G401 (cell line): ENCODE data around the gene KRTAP2-1. TPM values are rescaled to one million over a fixed set of nuclear protein-coding genes. Genes with fewer than 3 reads are reported as not detected.
"Not testable (repeated sequence)": the region's sequence is repeated elsewhere in the genome, so short reads cannot be mapped to it uniquely, and the experiment has no call there.

Experiments used
- DNase-seq: peaks from one replicate; pipeline ENCODE4 v3.0.0-alpha.2; 2015; ENCODE audit warnings: low spot score
- in situ Hi-C: cut with HindIII; loops from 2 replicates; pipeline ENCODE4 v1.10.0; 2016; ENCODE audit warnings: low sequenced_read_pairs, mixed read lengths
- total RNA-seq: library from RNA; depleted of rRNA; stranded (reverse); fragments of >200 nt; shearing (Covaris generic); gene quantifications from 2 replicates; pipeline ENCODE4 v1.2.3, GENCODE V29; 2014; rRNA removed

KRTAP2-1 gene, protein sequence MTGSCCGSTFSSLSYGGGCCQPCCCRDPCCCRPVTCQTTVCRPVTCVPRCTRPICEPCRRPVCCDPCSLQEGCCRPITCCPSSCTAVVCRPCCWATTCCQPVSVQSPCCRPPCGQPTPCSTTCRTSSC
- total RNA-seq = not detected in 2 replicates

DNA sequence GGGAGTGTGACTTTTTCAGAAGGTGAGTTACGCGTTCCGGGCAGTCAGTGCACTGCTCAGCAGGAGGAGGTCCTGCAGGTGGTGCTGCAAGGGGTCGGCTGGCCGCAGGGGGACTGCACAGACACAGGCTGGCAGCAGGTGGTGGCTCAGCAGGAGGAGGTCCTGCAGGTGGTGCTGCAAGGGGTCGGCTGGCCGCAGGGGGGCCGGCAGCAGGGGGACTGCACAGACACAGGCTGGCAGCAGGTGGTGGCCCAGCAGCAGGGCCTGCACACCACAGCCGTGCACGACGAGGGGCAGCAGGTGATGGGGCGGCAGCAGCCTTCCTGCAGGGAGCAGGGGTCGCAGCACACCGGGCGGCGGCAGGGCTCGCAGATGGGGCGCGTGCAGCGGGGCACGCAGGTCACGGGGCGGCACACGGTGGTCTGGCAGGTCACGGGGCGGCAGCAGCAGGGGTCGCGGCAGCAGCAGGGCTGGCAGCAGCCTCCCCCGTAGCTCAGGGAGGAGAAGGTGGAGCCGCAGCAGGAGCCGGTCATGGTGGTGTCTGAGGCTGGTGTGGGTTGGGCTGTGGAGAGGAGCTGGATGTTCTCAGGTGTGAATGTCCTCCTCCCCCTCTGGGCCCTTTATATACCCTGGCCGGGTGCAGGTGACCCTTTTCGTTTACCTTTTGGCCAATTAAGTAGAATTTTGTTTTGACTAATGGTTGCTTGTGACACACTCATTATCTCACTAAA, at the start of gene KRTAP2-1:
TSS of gene KRTAP2-1 (minus strand) at position 582 of the 731 bp plus-strand sequence. CDS start at position 533, 49 bp downstream.
- DNase-seq, in situ Hi-C loops: not testable (repeated sequence)

DNA sequence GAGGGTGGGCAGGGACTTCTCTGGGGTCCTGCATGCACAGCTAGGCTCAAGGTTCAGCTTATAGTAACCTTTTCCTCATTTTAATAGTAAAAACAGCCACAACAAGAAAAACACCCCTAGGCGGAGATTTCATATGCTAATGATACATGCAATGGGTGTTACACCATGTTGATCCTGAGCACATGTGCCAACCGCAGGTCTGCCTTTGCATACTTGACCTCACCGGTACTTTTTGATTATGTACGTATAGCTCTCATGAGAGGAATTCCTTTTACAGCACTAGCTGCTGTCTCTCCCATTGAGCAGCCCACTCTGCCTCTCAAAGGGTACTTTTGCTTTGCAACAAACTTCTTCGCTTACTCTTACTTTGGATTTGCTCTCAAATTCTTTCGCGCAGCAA, 48.9 kb upstream of the KRTAP2-1 start:
- in situ Hi-C loops = no loop called here
- DNase-seq = no peak

DNA sequence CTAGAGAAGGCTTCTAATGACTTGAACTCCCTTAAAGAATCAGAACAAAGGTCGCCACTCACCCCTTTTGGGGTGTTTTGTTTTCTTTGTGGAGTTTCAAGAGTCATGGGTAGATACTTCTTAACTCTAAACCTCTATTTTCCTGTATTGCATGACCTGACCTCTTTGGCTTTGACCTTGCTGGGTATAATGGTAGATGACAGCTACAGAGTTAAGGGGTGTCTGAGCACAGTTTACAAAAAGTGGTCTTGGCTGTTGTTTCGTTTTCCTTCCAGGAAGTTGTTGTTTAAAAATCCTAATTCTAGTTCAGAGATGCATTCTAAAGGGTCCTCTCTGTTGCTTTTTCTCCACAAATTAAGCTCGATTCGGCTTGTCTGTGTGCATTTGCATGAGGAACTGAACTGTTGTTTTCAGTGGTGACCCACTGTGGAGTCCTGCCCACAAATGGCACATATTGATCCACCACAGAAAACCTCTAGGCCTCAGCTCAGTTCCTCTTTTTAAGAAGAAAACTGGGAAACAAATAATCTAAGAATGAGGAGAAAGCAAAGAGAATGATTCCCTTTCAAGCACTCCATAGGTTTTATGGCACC, 41.7 kb upstream of the KRTAP2-1 start:
- in situ Hi-C loops, DNase-seq: not testable (repeated sequence)

DNA sequence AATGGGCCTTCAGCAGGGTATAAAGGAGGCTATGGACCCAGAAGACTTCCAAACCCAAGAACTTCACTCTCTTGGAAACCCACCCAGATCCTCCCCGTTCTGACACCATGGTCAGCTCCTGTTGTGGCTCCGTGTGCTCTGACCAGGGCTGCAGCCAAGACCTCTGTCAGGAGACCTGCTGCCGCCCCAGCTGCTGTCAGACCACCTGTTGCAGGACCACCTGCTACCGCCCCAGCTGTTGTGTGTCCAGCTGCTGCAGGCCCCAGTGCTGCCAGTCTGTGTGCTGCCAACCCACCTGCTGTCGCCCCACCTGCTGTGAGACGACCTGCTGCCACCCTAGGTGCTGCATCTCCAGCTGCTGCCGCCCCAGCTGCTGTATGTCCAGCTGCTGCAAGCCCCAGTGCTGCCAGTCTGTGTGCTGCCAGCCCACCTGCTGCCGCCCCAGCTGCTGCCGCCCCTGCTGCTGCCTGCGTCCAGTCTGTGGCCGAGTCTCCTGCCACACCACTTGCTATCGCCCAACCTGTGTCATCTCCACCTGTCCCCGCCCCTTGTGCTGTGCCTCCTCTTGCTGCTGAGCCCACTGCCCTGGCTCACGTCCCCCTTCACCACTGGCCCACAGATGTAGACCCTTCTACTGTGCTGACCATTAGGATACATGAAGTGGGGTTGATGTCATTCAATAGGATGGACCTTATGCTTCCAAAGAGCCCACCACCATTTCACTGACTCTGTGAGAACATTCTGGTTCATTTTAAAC, 37.2 kb upstream of the KRTAP2-1 start, which contains the start of gene KRTAP4-7:
TSS of gene KRTAP4-7 (plus strand) at position 51 of the 757 bp plus-strand sequence. CDS start at position 108, 57 bp downstream.
- DNase-seq, in situ Hi-C loops: not testable (repeated sequence)

DNA sequence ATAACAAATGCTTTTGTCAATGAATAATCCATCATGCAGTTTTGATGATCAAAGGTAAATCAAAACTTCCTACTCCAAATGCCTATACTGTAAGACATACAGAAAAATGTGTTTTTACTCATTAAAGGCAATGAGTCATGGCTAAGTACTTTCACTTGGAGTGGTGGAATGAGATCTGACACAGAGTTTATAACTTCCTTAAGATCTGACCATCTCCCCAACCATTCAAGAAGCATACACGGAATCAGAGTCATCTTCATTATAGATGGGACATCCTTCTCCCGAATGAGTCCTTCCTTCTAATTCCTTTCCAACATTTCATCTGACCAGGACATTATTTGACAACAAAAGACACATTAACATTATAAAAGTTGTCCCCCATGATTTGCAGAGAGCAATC, 36.3 kb upstream of the KRTAP2-1 start:
- in situ Hi-C loops, DNase-seq: not testable (repeated sequence)

DNA sequence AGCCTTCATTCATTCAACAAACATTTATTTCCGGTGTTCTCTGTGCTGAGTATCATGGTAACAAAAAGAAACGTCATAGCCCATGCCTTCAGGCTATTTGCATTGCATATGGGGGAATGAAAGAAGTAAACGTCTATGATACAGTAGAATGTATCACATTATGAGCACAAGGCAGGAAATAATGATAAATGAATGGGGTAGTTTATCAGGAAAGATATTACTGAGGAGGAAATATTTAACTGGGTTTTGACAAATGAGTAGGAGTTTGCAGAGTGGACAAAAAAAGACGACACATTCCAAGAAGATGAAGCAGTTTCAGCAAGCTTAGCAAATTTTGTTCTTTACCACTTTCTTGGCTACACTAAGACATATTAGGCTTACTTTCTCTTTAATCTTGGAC, 35.5 kb upstream of the KRTAP2-1 start:
- in situ Hi-C loops = no loop called here
- no peak for DNase-seq

DNA sequence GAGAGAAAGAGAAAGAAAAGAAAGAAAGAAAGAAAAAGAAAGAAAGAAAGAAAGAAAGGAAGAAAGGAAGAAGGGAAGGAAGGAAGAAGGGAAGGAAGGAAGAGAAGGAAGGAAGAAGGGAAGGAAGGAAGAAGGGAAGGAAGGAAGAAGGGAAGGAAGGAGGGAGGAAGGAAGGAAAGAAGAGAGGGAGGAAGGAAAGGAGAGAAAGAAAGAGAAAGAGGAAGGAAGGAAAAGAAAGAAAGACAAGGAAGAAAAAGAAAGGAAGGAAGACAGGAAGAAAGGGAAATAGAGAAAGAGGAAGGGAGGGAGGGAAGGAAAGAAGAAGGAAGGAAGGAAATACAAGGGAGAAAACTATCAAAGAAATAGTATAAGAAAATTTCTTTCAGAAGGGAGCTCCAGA, 29.7 kb upstream of the KRTAP2-1 start:
- in situ Hi-C loops = no loop called here
- DNase-seq = no peak

DNA sequence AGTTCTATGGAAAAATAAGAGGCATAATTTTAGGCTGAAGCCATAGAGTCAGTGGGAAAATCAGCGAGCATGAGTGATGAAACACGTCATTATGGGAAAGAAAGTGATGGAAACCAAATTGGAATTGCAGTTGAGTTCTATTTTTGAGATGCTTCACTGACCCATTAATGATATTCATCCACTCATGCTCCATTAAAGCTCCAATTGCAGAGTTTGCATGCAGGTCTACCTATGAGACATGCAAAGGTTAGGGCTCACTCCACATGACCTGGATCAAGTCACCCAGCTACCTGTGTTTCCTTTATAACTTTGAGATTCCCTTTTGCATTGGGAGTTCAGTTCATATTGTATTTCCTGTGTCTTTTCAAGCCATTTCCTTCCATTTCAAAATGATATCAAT, 26.6 kb upstream of the KRTAP2-1 start:
- DNase-seq = no peak
- in situ Hi-C loops = no loop called here

DNA sequence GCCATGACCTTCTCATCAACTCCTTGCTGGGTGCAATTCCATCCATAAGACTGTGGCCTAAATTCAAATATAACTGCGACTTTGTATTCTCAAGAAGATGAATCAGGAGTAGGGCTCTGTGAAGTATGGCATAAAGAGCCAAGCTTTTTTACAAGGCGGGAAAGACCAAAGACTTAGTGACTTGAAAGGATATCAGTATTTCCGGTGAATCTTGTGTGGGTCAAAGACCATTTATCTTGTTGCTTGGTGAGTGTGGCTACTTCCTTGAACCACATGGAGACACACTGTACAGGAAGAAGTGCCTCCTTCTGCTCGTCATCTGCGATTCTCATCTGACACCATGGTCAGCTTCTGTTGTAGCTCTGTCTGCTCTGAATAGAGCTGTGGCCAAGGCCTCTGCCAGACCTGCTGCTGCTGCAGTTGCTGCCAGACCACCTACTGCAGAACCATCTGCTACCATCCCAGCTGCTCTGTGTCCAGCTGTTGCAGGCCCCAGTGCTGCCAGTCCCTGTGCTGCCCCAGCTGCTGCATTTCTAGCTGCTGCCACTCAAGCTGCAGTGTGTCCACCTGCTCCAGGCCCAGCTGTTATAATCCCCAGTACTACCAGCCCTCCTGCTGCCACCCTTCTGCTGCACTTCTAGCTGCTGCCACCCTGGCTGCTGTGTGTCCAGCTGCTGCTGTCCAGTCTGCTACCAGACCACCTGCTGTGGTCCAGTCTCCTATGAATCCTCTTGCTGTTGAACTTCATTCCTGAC, 24.7 kb upstream of the KRTAP2-1 start:
- in situ Hi-C loops = no loop called here

DNA sequence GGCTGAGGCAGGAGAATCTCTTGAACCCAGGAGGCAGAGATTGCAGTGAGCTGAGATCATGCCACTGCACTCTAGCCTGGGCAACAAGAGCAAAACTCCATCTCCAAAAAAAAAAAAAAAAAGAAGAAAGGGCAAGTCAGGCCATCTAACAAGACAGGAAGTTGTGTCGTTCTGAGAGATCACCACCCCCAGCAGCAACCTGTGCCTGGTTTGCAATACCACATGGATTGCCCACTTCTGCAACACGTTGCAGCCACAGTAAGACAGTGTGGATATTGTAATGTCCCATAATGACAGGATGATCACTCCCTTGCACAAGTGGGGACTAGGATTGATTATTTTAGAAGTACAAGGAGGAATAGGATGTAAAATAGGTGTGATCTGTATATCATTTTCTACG, 21.9 kb upstream of the KRTAP2-1 start:
- DNase-seq = no peak
- in situ Hi-C loops = no loop called here

More for the DNA sequence above, 24.7 kb upstream of the KRTAP2-1 start:
- no peak for DNase-seq

DNA sequence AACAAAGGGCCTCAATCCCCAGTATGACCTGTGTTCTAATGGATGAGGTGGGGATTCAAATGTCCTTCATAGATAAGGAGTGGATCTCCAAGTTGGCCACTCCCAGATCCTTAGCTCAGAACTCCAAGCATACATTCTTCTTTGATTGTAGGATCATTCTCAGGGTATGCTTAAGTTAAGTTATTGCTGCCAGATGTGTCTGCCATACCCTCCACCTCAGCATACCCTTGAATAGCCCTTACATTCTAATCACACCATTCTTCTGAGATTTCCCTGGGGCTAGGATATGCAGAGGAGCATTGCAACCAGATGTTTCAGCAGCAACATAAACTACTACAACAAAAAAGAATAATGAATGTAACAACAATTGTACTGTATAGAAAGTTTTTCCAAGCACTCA, 20.2 kb upstream of the KRTAP2-1 start:
- DNase-seq = no peak
- in situ Hi-C loops = no loop called here

DNA sequence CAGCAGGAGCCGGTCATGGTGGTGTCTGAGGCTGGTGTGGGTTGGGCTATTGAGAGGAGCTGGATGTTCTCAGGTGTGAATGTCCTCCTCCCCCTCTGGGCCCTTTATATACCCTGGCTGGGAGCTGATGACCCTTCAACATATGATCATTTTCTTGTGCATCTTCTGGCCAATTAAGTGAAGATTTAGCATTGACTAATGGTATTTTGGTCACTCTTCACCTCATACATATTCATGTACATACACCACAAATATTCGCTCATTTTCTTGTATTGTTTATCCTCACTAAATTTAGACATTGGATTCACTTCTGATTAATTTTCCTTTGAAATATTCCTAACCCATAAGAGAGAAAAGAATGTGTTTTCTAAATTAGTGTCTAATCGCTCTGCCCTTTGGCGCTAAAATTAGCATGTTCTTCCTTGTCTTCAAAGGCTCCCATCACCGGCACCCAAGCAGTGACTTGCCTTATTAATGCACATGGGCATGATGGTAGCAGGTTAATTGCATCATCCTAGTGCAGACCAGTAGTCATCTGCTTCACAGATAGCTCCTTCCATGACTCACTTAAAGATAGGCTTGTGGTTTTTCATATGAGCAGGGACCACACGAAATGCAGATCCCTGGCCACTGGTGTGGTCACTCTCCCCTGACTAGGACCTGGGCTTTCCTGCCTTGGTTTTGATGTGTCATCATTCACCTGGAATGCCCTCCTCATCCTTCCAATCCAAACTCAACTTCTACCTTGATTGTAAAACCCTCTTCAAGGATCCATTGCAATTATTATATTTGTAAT, 18.9 kb upstream of the KRTAP2-1 start, which contains the start of gene KRTAP2-4:
TSS of gene KRTAP2-4 (minus strand) at position 51 of the 796 bp plus-strand sequence. CDS start at position 17, 34 bp downstream.
- DNase-seq = no peak
- in situ Hi-C loops = no loop called here

DNA sequence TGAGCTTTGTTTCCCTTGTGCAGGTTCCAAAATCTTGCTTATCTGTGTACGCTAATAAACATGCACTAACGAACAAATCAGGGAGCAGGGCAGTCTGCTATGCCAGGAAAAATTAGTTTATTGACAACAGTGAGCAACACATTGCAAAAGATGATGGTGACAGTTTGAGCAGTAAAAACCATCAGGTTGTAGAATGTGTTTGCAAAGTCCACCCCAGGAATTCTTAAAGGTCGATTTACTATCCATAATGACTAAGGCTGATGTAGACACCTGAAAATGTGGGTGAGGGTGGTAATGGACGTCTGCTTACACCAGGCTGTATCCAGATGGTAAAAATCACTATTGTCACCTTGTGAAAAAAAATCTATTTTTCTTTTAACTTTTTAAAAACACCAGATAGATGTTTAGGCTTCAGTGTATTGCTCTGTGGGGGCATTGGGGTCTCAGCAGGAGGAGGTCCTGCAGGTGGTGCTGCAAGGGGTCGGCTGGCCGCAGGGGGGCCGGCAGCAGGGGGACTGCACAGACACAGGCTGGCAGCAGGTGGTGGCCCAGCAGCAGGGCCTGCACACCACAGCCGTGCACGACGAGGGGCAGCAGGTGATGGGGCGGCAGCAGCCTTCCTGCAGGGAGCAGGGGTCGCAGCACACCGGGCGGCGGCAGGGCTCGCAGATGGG, 18.0 kb upstream of the KRTAP2-1 start:
- in situ Hi-C loops, DNase-seq: not testable (repeated sequence)

DNA sequence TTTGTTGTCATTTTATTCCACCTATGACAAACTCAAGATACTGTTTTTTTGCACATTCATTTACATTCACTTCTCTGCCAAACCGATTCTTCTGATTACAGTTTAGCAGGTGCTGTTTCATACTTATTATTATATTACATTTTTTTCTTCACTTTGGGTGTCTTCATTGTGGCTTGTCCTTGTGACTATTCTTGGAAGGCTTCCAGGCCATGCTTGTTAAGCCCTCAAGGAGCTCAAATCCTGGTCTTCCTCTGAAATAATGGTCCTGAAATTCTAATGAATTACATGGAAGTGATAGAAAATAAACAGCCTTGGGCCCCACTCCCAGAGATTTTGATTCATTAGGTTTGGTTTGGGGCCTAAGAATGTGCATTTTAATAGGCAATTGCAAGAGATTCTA, 17.2 kb upstream of the KRTAP2-1 start:
- no peak for DNase-seq
- in situ Hi-C loops = no loop called here

DNA sequence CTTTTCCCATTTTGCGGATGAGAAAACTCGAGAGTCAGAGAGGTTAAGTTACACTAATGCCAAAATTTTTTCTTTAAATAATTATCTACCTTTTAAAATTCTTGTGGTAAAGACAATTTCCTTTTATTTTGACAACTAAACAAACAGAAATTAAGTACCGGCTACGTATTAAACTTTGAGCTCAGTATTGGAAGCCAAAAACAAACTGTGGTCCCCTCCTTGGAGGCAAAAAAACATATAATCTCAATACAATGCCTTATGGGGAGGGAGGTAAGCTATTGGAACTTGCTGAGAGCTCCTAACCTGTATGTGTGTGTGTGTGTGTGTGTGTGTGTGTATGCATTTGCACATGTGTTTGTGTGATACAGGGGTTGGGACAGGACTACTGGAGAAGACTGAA, 16.3 kb upstream of the KRTAP2-1 start:
- in situ Hi-C loops = no loop called here
- no peak for DNase-seq

DNA sequence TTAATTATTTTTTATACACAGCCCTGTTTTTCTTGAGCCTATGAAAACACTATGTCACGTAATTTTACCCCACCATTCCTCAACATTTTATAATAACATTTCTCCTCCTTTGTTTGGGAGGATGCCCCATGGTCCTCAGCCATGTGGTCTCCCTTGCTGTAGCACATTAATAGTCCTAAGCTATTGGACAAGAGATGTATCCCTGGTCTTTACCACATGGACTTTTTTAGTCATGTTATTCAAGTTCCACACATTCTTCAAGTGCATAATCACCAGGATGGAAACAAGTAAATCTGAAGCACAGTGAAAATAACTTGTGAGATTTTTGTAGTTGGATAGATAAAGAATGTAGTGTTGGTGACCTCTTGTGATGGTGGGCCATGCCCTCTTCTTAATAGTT, 14.8 kb upstream of the KRTAP2-1 start:
- no peak for DNase-seq
- in situ Hi-C loops = no loop called here

DNA sequence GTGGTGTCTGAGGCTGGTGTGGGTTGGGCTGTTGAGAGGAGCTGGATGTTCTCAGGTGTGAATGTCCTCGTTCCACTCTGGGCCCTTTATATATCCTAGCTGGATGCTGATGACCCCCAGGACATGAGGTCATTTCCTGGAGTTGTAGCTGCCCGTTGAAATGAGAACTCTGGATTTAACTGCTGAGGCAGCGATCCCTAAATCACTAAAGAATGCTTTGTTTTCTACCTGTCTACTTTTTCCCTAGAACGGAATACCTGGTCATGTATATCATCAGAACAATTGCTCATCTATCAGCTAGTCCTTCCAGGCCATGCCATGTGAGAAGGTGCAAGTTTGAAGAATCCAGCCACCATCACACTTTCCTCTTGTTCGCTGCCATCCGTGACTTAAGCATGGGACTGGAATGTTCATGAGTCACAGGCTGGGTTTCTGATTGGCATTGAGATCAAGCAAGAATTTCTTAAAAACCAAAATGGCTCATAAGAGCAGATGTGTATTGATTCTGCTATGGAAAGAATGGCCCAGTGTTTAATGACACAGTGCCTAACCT, 13.0 kb upstream of the KRTAP2-1 start, which contains the start of gene KRTAP2-3:
TSS of gene KRTAP2-3 (minus strand) at position 63 of the 553 bp plus-strand sequence. CDS start 64 bp downstream, outside the sequence.
- in situ Hi-C loops = no loop called here
- DNase-seq = no peak
